Lung (tissue), 12 donors: Measurements from ENCODE around the gene OLFML2A. TPM values are rescaled to one million over a fixed set of nuclear protein-coding genes. Genes with fewer than 3 reads are reported as not detected.

Source experiments
- ATAC-seq: fragments of 200-7000 bp; cut with Tn5 transposase; one replicate; pipeline ENCODE4 v1.9.1; 2020; ENCODE audit warnings: moderate number of reproducible peaks; ENCODE audit not compliant: insufficient read depth, low FRiP score
- DNase-seq, 3 donors: peaks; one replicate each; pipeline ENCODE4 v3.0.0-alpha.2; 2013 to 2017
- H3K27ac ChIP-seq, 2 donors: one replicate each; pipeline ENCODE4 v1.5.1; 2013; ENCODE audit warnings: mild to moderate bottlenecking in 2 of 2, moderate library complexity in 2 of 2, control low read depth in 1 of 2, inconsistent platforms in 1 of 2, low read depth in 1 of 2, low read length in 1 of 2
- H3K27me3 ChIP-seq, 3 donors: one replicate each; pipeline ENCODE4 v1.5.1; 2013; ENCODE audit warnings: low read length in 2 of 3; ENCODE audit not compliant: control insufficient read depth in 3 of 3, insufficient read depth in 3 of 3
- H3K36me3 ChIP-seq, 4 donors: one replicate each; pipeline ENCODE4 v1.5.1; 2013; ENCODE audit warnings: low read length in 4 of 4, mild to moderate bottlenecking in 1 of 4, moderate library complexity in 1 of 4; ENCODE audit not compliant: control insufficient read depth in 4 of 4, insufficient read depth in 4 of 4
- H3K4me1 ChIP-seq, 5 donors: one replicate each; pipeline ENCODE4 v1.5.1; 2013; ENCODE audit warnings: low read length in 5 of 5, mild to moderate bottlenecking in 2 of 5, moderate library complexity in 1 of 5; ENCODE audit not compliant: control insufficient read depth in 5 of 5, insufficient read depth in 5 of 5
- H3K4me3 ChIP-seq: one replicate; pipeline ENCODE4 v1.5.1; 2013; ENCODE audit warnings: mild to moderate bottlenecking, control low read depth, moderate library complexity
- H3K9ac ChIP-seq, 2 donors: one replicate each; pipeline ENCODE4 v1.5.1; 2013; ENCODE audit warnings: low read length in 2 of 2, control low read depth in 1 of 2; ENCODE audit not compliant: insufficient read depth in 1 of 2
- H3K9me3 ChIP-seq, 4 donors: one replicate each; pipeline ENCODE4 v1.5.1; 2013; ENCODE audit warnings: low read length in 3 of 4, mild to moderate bottlenecking in 1 of 4, moderate library complexity in 1 of 4; ENCODE audit not compliant: control insufficient read depth in 4 of 4, insufficient read depth in 3 of 4
- WGBS, 2 donors: extraction: QIAGEN DNeasy Blood & Tissue Kit; methylation state at CpG; one replicate each; pipeline ENCODE4 v1.1.7; 2013; 5-methylcytosine and 5-hydroxymethylcytosine counted together
- polyA plus RNA-seq, 2 donors: library from polyadenylated mRNA; stranded (reverse); fragments of 200-250 nt; gene quantifications; one replicate each; pipeline ENCODE4 v1.2.1, GENCODE V29; 2013
- total RNA-seq, 2 donors: library from RNA; depleted of rRNA in 1 of 2; stranded (reverse); fragments of >200 nt in 1 of 2; gene quantifications; one replicate each; pipeline ENCODE4 v1.2.1, GENCODE V29; 2014 to 2021
- TF ChIP-seq, protein P1 (sequence below): IDR thresholded peaks from 2 replicates; pipeline ENCODE4 v1.5.1; 2012; ENCODE audit warnings: mild to moderate bottlenecking; ENCODE audit errors: control extremely low read depth, extremely low read depth
- donor health status: control.
- donor health status: control.
- donor health status: Bipolar disorder and iron deficiency.
- donor health status: healthy.
- donor health status: DM: yes; HTN: yes; CAD: no.

OLFML2A gene
- total and polyA plus RNA-seq, 4 donors, result 2.0 to 56.7 (median 7.5) TPM

DNA sequence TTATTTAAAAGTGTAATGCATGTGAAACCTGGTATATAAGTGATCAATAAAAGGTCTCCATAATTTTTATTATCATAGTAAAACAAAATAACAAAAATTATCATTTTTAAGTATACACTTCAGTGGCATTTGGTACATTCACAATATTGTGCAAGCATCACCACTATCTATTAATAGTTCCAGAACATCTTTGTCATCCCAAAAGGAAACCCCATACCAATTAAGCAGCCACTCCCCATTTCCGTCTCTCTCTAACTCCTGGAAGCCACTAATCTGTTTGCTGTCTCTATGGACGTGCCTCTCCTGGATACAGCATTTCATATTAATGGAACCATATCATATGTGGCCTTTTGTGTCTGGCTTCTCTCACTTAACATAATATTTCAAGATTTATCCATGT, 7.6 kb downstream of the OLFML2A start:
- ATAC-seq (no peak), DNase-seq (peak in 1 of 3 donors; percentile 10)
- H3K9me3 ChIP-seq, result no peaks in the 10 kb centered on the region
- H3K4me1 ChIP-seq, result peaks cover 0 to 24% (median 12%) of the 10 kb centered on the region in 5 donors
- H3K4me3 ChIP-seq, result no peak overlapping the region
- H3K9ac ChIP-seq, result no peak overlapping the region
- TF ChIP-seq, protein P1, sequence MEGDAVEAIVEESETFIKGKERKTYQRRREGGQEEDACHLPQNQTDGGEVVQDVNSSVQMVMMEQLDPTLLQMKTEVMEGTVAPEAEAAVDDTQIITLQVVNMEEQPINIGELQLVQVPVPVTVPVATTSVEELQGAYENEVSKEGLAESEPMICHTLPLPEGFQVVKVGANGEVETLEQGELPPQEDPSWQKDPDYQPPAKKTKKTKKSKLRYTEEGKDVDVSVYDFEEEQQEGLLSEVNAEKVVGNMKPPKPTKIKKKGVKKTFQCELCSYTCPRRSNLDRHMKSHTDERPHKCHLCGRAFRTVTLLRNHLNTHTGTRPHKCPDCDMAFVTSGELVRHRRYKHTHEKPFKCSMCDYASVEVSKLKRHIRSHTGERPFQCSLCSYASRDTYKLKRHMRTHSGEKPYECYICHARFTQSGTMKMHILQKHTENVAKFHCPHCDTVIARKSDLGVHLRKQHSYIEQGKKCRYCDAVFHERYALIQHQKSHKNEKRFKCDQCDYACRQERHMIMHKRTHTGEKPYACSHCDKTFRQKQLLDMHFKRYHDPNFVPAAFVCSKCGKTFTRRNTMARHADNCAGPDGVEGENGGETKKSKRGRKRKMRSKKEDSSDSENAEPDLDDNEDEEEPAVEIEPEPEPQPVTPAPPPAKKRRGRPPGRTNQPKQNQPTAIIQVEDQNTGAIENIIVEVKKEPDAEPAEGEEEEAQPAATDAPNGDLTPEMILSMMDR, result no peak
- WGBS, 2 donors, result 17 to 32% methylated on average over 2 of the region's 2 CpGs
- H3K27me3 ChIP-seq, result no peaks in the 10 kb centered on the region
- H3K27ac ChIP-seq, result no peak overlapping the region
- peaks cover 0 to 13% (median under 1%) of the 10 kb centered on the region in 4 donors for H3K36me3 ChIP-seq

DNA sequence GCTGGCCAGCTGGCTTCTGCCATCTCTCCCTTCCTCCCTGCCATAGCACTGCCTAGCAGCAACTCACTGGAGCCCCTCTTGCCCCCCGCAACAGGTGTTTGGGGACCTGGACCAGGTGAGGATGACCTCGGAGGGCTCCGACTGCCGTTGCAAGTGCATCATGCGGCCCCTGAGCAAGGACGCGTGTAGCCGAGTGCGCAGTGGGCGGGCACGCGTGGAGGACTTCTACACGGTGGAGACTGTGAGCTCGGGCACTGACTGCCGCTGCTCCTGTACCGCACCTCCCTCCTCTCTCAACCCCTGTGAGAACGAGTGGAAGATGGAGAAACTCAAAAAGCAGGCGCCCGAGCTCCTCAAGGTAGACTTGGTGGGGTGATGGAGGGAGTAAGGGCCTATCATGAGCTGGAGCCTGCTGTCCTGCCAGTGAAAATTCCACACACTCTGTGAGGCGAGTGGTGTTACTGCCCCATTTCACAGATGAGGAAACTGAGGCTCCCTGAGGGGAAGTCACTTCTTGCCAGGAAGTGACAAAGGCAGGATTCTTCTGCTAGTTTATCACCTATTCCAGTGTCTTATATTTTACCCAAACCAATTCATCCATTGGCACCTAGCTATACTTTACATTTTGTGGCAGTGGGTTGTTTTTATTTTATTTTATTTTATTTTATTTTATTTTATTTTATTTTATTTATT, 10.1 kb downstream of the OLFML2A start:
- Histone ChIP-seq H3K27me3 (no peaks in the 10 kb centered on the region), H3K9ac (no peak overlapping the region), H3K4me3 (no peak overlapping the region), H3K4me1 (peaks cover 0 to 11% (median 6%) of the 10 kb centered on the region in 5 donors), H3K36me3 (peaks cover 0 to 13% (median under 1%) of the 10 kb centered on the region in 4 donors), H3K9me3 (no peaks in the 10 kb centered on the region), H3K27ac (no peak overlapping the region)
- ATAC-seq (no peak), DNase-seq (peak in 1 of 3 donors; percentile 10)
- TF ChIP-seq, protein P1, result no peak
- 95 to 96% methylated on average over 20 of the region's 20 CpGs for WGBS, 2 donors

GRCh38 chr9:124788542-124789217, 11.7 kb downstream of the OLFML2A start:
- H3K9me3 ChIP-seq, result no peaks in the 10 kb centered on the region
- H3K9ac ChIP-seq, result no peak overlapping the region
- H3K4me1 ChIP-seq, result peaks cover 0 to 16% (median 15%) of the 10 kb centered on the region in 5 donors
- 82 to 98% methylated on average over 3 of the region's 3 CpGs for WGBS, 2 donors
- H3K36me3 ChIP-seq, result peaks cover 0 to 14% (median under 1%) of the 10 kb centered on the region in 4 donors
- ATAC-seq (no peak), DNase-seq (no peak)
- TF ChIP-seq, protein P1, result no peak
- no peaks in the 10 kb centered on the region for H3K27me3 ChIP-seq
- no peak overlapping the region for H3K27ac ChIP-seq
- H3K4me3 ChIP-seq, result no peak overlapping the region
